Mammary epithelial cell (primary cell): ENCODE data around the gene ABCA9.

Experiments used
- CTCF ChIP-seq, 2 donors: IDR thresholded peaks in 1 of 2; conservative IDR thresholded peaks in 1 of 2; 2 replicates each; pipeline ENCODE4 v1.5.1; 2011 to 2012; ENCODE audit warnings: inconsistent platforms in 2 of 2, low read length in 2 of 2, mild to moderate bottlenecking in 2 of 2, control low read depth in 1 of 2, low read depth in 1 of 2; ENCODE audit not compliant: insufficient read depth in 1 of 2; ENCODE audit errors: extremely low read depth in 1 of 2
- EZH2 ChIP-seq: IDR thresholded peaks from 2 replicates; pipeline ENCODE4 v1.6.1; 2012; ENCODE audit warnings: low read length, inconsistent platforms, borderline replicate concordance

- no peak for TF ChIP-seq CTCF (conservative IDR thresholded peaks at IDR 0.05 in 1 of 2, IDR thresholded peaks at IDR 0.05 in 1 of 2; ENCODE audit: extremely low read depth in 1 of 2, insufficient read depth in 1 of 2, low read depth in 1 of 2, low read length in 2 of 2)
- TF ChIP-seq EZH2 = no peak
Measured at GRCh38 chr17:68924793-68925720, 135.7 kb downstream of the ABCA9 start.
